GM21737 (cell line): Measurements from ENCODE around the gene HELB.

Experiments used
- ATAC-seq: cut with Tn5 transposase; IDR thresholded peaks from one replicate; pipeline ENCODE4 v1.9.1; 2021; ENCODE audit warnings: mild to moderate bottlenecking, moderate library complexity; ENCODE audit not compliant: unreplicated experiment

Gene HELB

DNA sequence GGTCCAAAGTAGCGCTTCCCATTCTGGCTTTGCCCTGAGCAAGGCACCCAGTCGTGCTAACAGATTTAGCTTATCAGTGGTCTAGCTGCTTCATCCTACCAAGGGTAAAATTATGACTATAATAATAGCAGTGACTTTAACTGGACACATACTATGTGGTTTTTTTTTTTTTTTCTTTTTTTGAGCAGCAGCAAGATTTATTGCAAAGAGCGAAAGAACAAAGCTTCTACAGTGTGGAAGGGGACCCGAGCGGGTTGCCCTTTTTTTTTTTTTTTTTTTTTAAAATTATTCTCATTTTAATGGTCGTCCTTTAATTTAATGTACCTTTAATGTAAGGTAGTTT is 505 bp downstream of the HELB start:
- ATAC-seq = no peak

DNA sequence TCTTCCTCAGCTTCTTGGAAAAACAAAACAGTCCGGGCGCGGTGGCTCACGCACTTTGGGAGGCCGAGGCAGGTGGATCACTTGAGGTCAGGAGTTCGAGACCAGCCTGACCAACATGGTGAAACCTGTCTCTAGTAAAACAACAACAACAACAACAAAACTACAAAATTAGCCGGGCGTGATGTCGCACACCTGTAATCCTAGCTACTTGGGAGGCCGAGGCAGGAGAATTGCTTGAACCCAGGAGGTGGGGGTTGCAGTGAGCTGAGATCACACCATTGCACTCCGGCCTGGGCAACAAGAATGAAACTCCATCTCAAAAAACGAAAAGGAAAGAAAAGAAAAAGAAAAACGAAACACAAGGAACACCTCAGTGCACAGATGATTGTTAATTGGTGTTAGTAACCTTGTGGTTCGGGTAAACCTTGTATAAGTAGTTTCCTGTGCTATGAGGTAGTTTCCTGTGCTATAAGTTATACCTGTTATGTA is 1.1 kb downstream of the HELB start:
- ATAC-seq = peak; percentile 46

DNA sequence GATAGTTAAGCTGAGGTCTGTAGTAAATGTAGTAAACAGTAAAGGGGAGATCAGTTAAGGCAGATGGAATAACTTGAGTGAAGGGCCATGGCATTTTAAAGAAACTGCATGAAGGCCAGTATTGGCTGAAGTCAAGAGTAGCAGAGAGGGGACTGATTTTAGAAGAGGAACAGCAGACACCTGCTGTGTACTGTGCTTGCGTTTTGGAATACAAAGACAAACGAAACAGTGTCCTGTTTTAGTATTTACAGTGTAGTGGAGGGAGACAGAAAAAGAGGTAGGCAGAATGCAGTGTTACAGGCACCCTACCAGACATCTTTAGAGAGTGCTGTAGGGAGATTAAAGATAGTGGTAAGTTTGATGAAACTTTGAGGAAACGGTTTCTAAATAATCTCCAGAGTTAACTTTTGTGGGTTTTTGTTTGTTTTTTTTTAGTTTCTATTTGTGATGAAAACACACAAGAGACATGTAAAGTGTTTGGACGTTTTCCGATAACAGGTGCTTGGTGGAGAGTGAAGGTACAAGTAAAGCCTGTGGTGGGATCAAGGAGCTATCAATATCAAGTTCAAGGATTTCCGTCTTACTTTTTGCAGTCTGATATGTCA is 2.1 kb downstream of the HELB start:
- ATAC-seq = no peak

DNA sequence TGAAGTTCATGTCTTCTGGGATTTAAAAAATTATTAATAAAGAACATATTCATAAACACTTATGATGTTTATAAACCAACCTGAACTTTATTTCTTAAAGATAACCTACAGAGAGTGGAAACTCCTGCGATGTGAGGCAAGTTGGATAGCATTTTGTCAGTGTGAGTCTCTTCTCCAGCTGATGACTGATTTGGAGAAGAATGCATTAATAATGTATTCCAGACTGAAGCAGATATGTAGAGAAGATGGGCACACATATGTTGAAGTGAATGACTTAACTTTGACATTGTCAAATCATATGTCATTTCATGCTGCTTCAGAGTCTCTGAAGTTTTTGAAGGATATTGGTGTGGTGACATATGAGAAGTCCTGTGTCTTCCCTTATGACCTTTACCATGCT is 7.3 kb downstream of the HELB start:
- no peak for ATAC-seq

DNA sequence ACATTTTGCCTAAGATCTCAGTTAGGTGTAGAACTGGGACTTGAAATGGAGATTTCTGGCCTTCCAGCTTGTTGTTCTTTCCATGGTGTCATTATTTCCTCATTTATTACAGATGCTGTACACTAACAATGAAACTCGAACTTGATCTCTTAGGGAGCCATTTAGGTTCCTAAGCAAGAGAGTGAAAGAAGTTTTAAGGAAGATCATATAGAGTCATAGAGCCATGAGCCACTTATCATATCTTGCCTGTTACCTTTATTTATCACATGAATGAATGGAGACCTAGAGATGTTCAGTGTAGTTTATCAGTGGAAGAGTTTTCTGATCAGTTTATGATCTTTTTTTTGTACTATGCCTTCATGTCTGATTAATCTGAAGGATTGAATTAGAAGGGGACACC is 9.9 kb downstream of the HELB start:
- no peak for ATAC-seq

DNA sequence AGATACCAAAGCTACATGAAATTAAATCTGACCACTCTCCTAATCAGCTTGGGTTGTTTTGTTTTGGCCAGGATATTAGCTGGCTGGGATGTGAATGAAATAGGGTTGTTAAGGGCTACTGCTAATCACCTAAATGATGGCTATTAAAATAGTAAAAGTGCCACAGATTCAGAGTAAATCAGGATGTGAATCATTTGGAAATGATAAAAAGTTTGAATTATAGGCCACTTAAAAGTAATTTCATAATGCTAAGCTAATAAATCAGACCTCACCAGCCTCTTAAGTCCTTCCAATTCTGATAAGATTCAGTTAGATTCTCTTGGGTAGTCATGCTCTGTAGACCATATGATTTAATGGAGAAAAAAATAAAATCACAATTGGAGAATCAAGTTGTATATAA is 12.0 kb downstream of the HELB start:
- no peak for ATAC-seq

DNA sequence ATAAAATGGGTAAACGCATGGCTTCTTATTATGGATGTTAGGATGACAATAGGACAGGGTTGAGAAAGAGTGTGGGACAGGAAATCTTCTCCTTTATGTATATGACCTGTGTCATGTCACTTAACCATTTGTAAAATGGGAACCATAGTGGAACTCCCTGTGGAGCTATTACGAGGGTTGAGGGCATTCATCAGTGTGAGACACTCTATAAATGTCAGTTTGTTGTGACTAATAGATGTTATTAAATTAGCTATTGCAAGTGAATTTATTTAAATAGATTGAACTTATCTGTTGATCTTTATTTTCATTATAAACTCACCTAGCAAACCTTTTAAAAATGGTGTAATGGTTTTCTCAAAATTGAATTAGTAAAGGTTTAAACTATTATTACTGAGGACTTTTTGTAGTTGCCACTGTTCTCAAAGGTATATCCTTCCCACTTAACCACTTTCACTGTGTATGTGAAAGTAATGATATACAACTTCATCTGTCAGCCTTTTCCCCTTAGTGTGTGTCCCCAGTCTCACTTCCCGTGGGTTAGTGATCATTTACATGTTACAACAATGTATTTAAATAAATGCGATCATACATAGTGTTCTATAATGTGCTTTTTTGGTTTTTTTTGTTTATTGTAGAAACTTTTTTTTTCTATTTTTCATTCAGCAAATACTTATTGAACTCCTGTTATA is 17.1 kb downstream of the HELB start:
- ATAC-seq = no peak

DNA sequence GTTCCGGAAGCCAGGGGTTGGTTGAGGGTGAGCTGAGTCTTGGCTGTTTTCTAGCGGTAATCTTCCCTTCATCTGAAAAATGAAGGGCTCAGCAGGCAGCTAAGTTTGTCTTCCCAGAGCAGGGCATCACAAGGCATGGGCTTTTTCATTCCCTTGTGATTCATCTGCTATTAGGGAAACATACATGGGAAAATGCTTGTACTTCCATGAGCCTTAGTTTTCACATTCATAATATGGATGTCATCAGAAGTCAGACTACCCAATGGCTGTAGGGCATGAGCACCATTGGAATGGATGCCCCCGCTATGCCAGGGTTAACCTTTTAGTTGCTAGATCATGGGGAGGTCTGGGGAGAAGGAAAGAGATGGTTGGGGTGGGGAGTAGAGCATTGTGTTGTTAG is 18.7 kb downstream of the HELB start:
- no peak for ATAC-seq

DNA sequence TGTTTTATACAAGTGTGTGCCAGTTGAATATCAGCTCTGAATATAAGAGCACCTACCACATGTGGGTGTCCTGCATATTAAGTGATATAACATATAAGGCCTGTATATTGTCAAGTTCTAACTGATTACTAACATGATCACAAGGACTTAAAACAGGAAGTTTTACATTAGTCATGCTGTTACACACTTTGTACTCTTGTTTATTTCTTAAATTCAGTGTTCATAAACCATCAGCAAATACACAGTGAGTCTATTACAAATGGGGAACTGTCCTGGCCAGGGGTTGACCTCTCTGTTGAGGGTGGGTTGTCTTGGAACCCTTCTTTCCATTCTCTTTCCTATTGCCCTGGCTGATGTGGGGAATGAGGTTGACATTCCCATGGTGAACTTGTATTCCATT is 19.1 kb downstream of the HELB start:
- ATAC-seq = no peak

DNA sequence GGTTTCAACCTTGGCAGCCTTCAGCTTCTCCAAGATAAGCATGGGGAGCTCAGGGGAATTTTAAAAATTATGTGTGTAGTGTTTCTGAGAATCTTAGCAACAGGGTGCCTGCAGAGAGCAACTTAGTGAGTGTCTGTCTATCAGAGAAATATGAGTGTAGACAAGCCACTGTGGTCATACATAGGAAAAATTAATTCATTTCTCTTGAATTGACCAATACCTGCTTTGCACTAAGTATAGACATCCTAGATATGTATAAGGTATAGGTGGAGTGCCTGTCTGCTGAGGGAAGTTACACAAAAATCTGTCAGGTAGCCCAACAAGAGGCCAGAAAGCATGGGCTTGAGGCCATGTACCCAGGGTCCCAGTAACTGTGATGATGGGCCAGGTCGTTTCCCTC is 20.7 kb downstream of the HELB start:
- ATAC-seq = no peak

DNA sequence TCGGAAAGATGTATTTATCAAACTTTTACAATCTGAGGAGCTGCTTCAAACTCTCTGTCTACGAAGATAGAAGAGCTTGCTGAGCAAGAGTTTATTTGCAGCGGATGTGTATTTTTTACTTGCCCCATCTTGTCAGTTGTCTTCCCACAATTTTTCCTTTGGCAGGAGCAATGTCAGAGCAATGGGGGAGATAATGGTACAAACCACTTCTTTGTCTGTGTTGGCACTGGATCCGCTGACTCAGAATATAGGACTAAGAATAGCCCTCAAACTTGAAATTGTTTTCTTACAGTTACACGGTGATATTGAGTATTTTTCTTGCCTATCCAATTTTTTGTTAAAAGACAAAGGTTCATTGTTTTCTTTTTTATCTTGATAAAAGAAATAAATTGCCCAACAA is 27.6 kb downstream of the HELB start:
- ATAC-seq = no peak

DNA sequence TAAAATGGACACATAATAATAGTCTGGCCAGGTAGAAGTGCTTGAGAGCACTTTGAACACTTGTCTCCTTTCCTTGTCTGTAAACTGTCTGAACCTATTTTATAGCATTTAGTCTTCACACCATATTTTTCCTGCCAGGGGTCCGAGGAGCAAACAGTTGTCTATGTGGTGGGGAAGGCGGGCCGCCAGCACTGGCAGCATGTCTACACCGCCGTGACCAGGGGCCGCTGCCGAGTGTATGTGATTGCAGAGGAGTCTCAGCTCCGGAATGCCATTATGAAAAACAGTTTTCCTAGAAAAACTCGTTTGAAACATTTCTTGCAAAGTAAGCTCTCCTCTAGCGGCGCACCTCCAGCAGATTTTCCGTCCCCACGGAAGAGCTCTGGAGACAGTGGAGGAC is 28.7 kb downstream of the HELB start:
- ATAC-seq = no peak

DNA sequence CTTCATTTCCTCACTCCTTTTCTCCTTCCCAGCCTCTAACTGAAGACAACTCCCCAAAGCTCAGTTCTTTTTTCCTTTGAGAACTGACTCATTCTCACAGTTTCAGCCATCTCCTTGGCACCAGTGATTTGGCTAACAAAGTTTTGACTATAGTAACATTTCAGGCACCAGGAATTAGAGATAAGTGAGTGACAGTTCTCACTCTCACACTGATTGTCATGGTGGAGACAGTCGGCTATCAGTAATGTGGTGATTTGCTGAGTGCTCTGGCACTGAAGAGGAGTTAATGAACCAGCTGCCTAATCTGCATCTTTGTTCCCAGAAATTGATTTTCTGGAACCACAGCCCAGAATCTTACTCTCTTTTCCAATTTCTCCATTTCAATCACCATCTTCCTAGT is 29.5 kb downstream of the HELB start:
- ATAC-seq = no peak

DNA sequence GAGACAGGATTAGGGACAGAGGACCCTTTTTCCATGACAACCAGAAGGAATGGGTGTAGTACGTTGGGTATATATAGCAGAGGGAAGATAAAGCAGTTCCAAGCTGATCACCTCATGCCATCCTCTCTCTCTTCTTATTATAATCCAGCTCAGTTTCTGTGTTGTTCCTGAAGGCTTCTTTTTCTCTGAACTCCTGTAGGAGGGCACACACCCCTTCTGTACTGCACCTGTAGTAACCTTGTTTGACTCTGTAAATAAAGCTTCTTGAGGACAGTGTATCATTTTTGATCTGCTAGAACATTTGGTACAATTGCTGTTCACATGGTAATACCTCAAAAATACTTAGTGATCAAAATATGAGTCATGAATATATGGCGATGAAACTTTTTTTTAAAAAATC is 33.5 kb downstream of the HELB start:
- ATAC-seq = no peak

DNA sequence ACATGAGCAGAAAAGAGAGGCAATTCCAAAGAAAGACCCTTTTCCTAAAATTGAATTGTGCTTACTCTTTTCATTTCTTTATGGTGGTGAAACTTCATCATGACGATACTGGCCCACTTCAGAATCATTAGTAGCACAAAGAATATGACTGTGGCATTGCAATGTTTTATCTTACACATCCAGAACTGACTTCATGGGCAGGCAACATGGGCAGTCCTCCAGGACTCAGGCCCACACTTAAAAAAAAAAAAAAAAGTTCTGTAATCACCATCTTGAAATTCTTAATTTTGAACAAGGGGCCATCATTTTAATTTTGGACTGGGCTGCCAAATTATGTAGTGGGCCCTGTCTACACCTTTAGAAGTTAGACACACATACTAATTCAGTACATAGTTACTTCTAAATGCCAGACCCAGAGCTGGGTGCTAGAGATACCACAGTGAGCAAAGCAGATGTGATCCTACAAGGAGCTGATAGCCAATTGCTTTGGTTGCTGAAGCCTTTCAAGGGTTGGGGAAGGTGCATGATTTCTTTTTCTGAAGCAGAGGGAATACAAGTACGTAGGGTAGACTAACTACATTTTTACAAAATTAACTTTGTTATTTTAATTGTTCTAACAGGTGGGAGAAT is 35.2 kb downstream of the HELB start:
- ATAC-seq = no peak

DNA sequence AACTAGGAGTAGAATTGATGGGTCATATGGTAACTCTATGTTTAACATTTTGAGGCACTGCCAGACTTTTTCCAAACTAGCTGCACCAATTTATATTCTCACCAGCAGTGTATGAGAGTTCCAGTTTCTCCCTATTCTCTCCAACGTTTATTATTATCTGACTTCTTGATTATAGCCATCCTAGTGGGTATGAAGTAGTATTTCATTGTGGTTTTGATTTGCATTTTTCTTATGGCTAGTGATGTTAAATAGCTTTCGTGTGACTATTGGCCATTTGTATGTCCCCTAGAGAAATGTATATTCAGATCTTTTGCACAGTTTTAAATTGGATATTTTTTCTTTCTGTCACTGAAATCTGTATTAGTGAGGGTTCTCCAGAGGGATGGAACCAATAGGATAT is 37.8 kb downstream of the HELB start:
- ATAC-seq = no peak

DNA sequence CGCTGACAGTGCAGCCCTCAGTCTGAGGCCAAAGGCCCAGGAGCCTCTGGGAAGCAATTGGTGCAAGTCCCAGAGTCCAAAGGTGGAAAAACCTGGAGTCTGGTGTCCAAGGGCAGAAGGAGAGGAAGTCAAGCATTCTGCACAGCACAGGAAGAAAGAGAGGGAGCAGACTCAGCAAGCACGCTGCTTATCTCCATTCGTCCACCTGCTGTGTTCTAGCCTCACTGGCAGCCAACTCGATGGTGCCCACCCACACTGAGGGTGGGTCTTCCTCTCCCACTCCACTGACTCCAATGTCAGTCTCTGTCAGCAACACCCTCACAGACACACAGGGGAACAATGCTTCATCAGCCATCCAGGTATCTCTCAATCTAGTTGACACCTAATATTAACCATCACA is 38.8 kb downstream of the HELB start:
- ATAC-seq = no peak

DNA sequence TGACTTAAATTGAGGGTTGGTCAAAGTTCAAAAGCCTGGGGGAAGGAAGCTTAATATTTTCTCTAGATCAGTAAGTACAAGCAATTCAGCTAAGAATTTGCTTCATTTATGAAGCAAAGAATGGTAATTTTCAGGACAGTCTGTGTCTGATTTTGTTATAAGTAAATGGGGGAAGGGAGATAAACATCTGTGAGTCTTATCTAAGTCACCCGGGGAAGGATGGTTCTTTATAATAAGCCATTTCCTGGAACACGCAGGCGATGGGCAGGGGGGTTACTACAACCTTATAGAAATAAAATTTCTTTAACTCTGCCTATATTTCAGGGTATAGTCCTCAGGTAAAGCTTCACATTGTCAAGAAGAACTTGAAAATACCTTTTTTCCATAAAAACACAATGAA is 42.9 kb downstream of the HELB start:
- ATAC-seq = no peak

DNA sequence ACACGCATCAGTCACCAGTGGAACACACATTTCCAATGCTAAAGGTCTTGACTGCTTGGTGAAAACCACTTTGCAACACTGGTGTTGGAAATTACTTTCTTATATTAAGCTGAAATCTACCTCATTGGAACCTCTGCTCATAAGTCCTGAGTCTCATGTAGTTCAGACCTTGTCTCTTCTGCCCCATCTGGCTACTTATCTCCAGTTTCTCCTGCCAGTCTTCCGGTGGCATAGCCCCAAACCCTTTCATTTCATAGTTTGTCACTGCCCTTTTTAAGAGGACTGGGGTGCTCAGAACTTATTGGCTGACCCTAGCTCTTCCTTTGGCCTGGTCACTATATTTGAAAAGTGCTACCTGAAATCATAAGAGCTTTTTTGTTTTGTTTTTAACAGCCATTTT is 43.7 kb downstream of the HELB start:
- no peak for ATAC-seq

DNA sequence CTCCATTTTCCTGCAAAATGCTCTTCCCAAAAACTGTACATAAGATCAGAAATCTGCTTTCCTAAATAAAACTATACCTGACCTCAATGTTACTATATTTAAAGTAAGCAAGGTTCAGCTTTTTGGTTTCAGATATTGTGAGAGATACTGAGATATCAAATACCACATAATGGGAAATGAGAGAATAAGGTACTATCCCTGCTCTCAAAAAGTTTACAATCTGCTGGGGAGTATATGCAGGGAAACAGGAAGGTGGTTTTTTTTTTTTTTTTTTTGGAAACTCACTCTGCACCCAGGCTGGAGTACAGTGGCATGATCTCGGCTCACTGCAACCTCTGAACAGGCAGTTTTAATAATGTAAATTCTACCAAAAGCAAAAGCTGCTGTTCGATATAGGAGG is 49.0 kb downstream of the HELB start:
- no peak for ATAC-seq

DNA sequence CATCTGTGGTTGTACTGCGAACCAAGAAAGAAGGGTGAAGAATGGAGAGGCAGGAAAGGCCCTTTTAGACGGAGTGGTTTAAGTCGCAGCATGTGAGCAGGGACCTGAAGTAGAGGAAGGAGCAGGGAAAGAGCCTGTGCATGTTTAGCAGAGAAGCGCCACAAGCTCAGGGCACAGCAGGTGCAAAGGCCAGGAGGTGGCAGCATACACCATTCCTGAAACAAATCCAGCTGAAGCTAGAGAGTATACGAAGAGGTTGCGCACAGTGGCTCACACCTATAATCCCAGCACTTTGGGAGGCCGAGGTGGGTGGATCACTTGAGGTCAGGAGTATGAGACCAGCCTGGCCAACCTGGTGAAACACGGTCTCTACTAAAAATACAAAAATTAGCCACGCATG is 49.9 kb downstream of the HELB start:
- ATAC-seq = no peak

DNA sequence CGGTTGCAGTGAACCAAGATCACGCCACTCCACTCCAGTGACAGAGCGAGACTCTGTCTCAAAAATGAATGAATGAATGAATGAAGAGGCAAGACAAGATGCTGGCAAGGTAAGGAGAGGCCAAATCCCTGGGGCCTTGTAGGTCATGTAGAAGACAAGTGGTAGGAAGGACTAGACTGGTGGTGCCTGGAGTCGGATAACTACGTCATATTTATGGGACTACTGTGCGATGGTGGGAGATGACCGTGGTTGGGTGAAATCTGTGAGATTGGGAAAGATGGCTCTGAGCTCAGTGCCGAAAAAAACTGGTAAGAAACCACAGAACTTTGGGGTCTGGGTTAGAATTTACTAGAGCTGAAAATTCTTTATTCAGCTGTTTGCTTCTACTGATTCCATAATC is 50.6 kb downstream of the HELB start:
- no peak for ATAC-seq

DNA sequence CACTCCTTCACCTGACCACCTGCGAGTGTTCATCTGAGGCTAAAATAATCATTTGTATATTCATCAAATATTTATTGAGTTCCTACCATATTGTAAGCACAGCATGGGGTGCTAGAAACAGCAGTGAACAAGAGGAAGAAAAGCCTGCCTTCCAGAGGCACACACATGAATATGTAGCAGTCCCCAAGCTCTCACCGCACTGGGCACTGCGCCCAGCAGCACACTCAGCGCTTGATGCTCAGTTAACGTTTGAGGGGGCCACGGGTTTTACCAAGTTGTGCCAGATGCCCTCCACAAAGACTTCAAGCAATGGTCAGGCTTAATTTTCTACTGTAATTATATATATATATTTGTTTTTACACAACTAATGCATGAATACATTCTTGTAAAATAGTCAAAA is 52.0 kb downstream of the HELB start:
- ATAC-seq = no peak
